ENCODE results near the gene TRIM66. TPM values are rescaled to one million over a fixed set of nuclear protein-coding genes. Genes with fewer than 3 reads are reported as not detected.

The TRIM66 gene
- total and polyA plus RNA-seq, 2 of the 8 experiments (the other 6 are each of a cell fraction or from before 2014, with no cell fraction given) = 3.1 to 3.5 TPM

DNA sequence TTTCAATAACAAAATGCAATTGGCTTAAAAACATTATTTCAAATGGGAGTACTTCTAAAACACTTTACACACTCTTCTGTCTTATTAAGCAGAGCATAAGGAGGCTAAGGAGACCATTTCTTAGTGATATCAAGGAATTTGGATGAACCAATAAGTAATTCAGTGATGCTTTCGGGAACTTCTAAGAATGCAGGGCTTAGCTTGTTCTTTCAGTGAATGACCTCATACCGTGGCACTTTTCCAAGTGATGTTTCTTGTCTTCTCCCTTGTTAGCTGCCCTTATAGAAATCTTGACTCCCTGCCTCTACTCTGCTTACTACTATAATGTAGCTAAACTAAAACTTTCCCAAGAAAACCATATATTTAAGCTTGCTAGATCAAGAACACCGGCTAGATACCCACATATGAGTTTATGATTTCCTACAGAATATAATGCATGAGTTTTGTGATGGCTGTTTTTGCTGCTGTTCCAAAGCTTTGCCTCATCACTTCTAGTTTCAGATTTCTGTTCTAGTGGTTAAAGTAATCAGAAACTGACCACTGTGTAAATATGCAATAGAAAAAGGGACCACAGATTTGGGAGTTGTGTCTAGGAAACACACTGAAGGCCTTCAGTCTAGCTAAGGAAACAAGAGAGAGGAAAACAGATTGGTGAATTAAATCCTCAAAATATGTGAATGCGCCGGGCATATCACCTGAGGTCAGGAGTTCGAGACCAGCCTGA lies 50.9 kb downstream of the TRIM66 start:
- no peak overlapping the region for H3K4ac ChIP-seq (replicated peaks; ENCODE audit: insufficient read length, low read depth, low read length)
- TF ChIP-seq POLR2AphosphoS5 (IDR thresholded peaks at IDR 0.05; ENCODE audit: low read depth, low read length) (no peak), KDM1A (IDR thresholded peaks at IDR 0.05; ENCODE audit: borderline replicate concordance, low read length) (no peak), EZH2 (IDR thresholded peaks at IDR 0.05; ENCODE audit: low read depth, low read length, severe bottlenecking) (no peak), BRCA1 (IDR thresholded peaks at IDR 0.05; ENCODE audit: low read depth, low read length) (no peak), TCF12 (IDR thresholded peaks at IDR 0.05; ENCODE audit: low read depth, low read length) (no peak), RBBP5 (IDR thresholded peaks at IDR 0.05; ENCODE audit: borderline replicate concordance, low read depth, low read length) (no peak), JUND (IDR thresholded peaks at IDR 0.05; ENCODE audit: low read length) (no peak), PHF8 (conservative IDR thresholded peaks at IDR 0.05; ENCODE audit: low read depth, low read length) (no peak), ZNF274 (IDR thresholded peaks at IDR 0.05; ENCODE audit: borderline replicate concordance, extremely low read depth, low read length) (no peak), CTBP2 (IDR thresholded peaks at IDR 0.05; ENCODE audit: borderline replicate concordance, insufficient read depth, insufficient read length, low read length) (no peak)
- TF ChIP-seq, protein P1, sequence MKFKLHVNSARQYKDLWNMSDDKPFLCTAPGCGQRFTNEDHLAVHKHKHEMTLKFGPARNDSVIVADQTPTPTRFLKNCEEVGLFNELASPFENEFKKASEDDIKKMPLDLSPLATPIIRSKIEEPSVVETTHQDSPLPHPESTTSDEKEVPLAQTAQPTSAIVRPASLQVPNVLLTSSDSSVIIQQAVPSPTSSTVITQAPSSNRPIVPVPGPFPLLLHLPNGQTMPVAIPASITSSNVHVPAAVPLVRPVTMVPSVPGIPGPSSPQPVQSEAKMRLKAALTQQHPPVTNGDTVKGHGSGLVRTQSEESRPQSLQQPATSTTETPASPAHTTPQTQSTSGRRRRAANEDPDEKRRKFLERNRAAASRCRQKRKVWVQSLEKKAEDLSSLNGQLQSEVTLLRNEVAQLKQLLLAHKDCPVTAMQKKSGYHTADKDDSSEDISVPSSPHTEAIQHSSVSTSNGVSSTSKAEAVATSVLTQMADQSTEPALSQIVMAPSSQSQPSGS (IDR thresholded peaks at IDR 0.05; ENCODE audit: low read length) = no peak

More for the DNA sequence above, 50.9 kb downstream of the TRIM66 start:
- Histone ChIP-seq H3K4me2 (ENCODE audit: insufficient read depth in 1 of 2, low read depth in 2 of 2, low read length in 2 of 2) (no peak overlapping the region), H2AFZ (ENCODE audit: low read length) (no peak overlapping the region), H3K18ac (ENCODE audit: extremely low read depth, low read length) (no peak overlapping the region), H2BK12ac (ENCODE audit: low read depth, low read length) (no peak overlapping the region), H3K9ac (replicated peaks in 1 of 4; ENCODE audit: extremely low read depth in 1 of 4, low read depth in 3 of 4, low read length in 3 of 4) (no peak overlapping the region), H3K23me2 (ENCODE audit: low read depth, low read length) (no peaks in the 10 kb centered on the region; the same call in 1 of the 2 replicates), H3K4me3 (ENCODE audit: extremely low read depth in 1 of 4, insufficient read depth in 2 of 4, low read depth in 3 of 4, low read length in 4 of 4) (no peak overlapping the region), H4K5ac (ENCODE audit: insufficient read length, low read depth, low read length) (no peak overlapping the region), H2AK5ac (ENCODE audit: low read depth, low read length) (no peak overlapping the region), H3K23ac (ENCODE audit: insufficient read length) (no peak overlapping the region), H4K91ac (replicated peaks; ENCODE audit: insufficient read length, low read length) (no peak overlapping the region), H2BK20ac (ENCODE audit: low read length) (no peak overlapping the region), H3K14ac (ENCODE audit: insufficient read length) (no peak overlapping the region), H3K79me1 (ENCODE audit: low read depth, low read length) (no peaks in the 10 kb centered on the region), H2BK15ac (ENCODE audit: low read length) (no peak overlapping the region), H3K79me2 (ENCODE audit: control insufficient read depth in 1 of 2, insufficient read depth in 2 of 2, low read length in 2 of 2) (no peaks in the 10 kb centered on the region), H4K8ac (ENCODE audit: extremely low read depth, insufficient read depth, low read length) (no peak overlapping the region), H3K27me3 (replicated peaks in 1 of 4; ENCODE audit: control insufficient read depth in 3 of 4, extremely low read depth in 1 of 4, insufficient read depth in 3 of 4, low read length in 3 of 4) (no peaks in the 10 kb centered on the region), H3K27ac (ENCODE audit: low read depth, low read length) (no peak overlapping the region), H3K9me3 (ENCODE audit: insufficient read depth in 2 of 2, low read depth in 1 of 2, low read length in 1 of 2) (no peaks in the 10 kb centered on the region), H2BK5ac (ENCODE audit: low read depth, low read length) (no peak overlapping the region), H3K36me3 (ENCODE audit: control insufficient read depth in 2 of 4, insufficient read depth in 4 of 4, low read length in 3 of 4) (no peaks in the 10 kb centered on the region), H2BK120ac (replicated peaks; ENCODE audit: low read depth, low read length) (no peak overlapping the region), H3K56ac (replicated peaks; ENCODE audit: insufficient read length, low read depth, low read length) (no peak overlapping the region), H3K4me1 (replicated peaks in 1 of 4; ENCODE audit: control insufficient read depth in 3 of 4, insufficient read depth in 4 of 4, low read length in 3 of 4) (no peaks in the 10 kb centered on the region), H4K20me1 (replicated peaks in 1 of 2; ENCODE audit: control insufficient read depth in 1 of 2, insufficient read depth in 2 of 2, low read length in 2 of 2) (no peaks in the 10 kb centered on the region)
- no peak for DNase-seq (ENCODE audit: low read depth in 1 of 2, low spot score in 2 of 2)
- 96% methylated on average over 6 of the region's 6 CpGs; no CpG with 5 or more reads in 1 of the 2 experiments for WGBS, 2 experiments (ENCODE audit: extremely low coverage in 1 of 2, insufficient coverage in 1 of 2, insufficient read length in 1 of 2, insufficient replicate concordance in 2 of 2, low coverage in 1 of 2, low lambda C conversion rate in 2 of 2, missing lambda C conversion rate in 1 of 2)
- CTCF ChIA-PET (ENCODE audit: partially characterized antibody) = interaction anchor here (0.7 to 1.8 kb wide), 7 partner anchors 9 to 461 kb away, joined by 3 to 7 read pairs (median 3); no protein-coding TSS in a partner anchor
- FAIRE-seq = no peak
- POLR2A ChIA-PET (ENCODE audit: partially characterized antibody) = interaction anchor here (0.7 to 0.8 kb wide), 3 partner anchors 8 to 119 kb away, joined by 3 to 4 read pairs (median 4); no protein-coding TSS in a partner anchor
